22Rv1 (cell line): ENCODE results near the gene VEZF1.

Source experiments
- H3K27ac ChIP-seq: fragments of 450-650 bp; 2 replicates; pipeline ENCODE4 v1.5.1; 2017
- CTCF ChIP-seq: fragments of 450-650 bp; IDR thresholded peaks from 2 replicates; pipeline ENCODE4 v1.5.1; 2017; ENCODE audit warnings: mild to moderate bottlenecking
- ZFX ChIP-seq: fragments of 450-650 bp; IDR thresholded peaks from 2 replicates; pipeline ENCODE4 v1.6.1; 2017; ENCODE audit warnings: antibody characterized with exemption, borderline replicate concordance

The VEZF1 gene

GRCh38 chr17:58010067-58010799 is 22.2 kb upstream of the VEZF1 start:
- H3K27ac ChIP-seq = no peak overlapping the region
- TF ChIP-seq ZFX = no peak
- no peak for TF ChIP-seq CTCF

- H3K27ac ChIP-seq = peak overlapping the region; percentile 98
- TF ChIP-seq CTCF (peak; percentile 50), ZFX (no peak)
These were observed 20.0 kb upstream of the VEZF1 start for GRCh38 chr17:58007781-58008706.

- peak within 1 kb of the TSS; percentile 98 for H3K27ac ChIP-seq
- TF ChIP-seq ZFX (no peak), CTCF (no peak)
These were observed 19.1 kb upstream of the VEZF1 start, which contains the start of gene SRSF1 for GRCh38 chr17:58006924-58007780. SRSF1 (minus strand) TSS chr17:58007246; CDS start chr17:58007137, 109 bp downstream.

GRCh38 chr17:58006560-58006923 is 18.5 kb upstream of the VEZF1 start:
- no peak for TF ChIP-seq ZFX
- TF ChIP-seq CTCF = no peak
- H3K27ac ChIP-seq = peak overlapping the region; percentile 98

- peak overlapping the region; percentile 98 for H3K27ac ChIP-seq
- no peak for TF ChIP-seq CTCF
- TF ChIP-seq ZFX = no peak
These were observed 17.9 kb upstream of the VEZF1 start for GRCh38 chr17:58005728-58006559.

GRCh38 chr17:58005031-58005727 is 17.1 kb upstream of the VEZF1 start:
- peak overlapping the region; percentile 98 for H3K27ac ChIP-seq
- TF ChIP-seq CTCF (no peak), ZFX (no peak)
